AG09309 (cell line): ENCODE data around the gene SOX8.

Source experiments
- DNase-seq: peaks from one replicate; pipeline ENCODE4 v3.0.0-alpha.2; 2010; ENCODE audit warnings: low read depth
- H3K4me3 ChIP-seq: 2 replicates; pipeline ENCODE4 v1.5.1; 2011; ENCODE audit warnings: mild to moderate bottlenecking, low read depth, low read length, moderate library complexity; ENCODE audit not compliant: control insufficient read depth
- TF ChIP-seq, protein P1 (sequence below): IDR thresholded peaks from 2 replicates; pipeline ENCODE4 v1.5.1; 2011; ENCODE audit warnings: mild to moderate bottlenecking, low read depth, low read length, inconsistent platforms; ENCODE audit not compliant: insufficient read depth, control insufficient read depth; ENCODE audit errors: missing control alignments

SOX8 gene

DNA sequence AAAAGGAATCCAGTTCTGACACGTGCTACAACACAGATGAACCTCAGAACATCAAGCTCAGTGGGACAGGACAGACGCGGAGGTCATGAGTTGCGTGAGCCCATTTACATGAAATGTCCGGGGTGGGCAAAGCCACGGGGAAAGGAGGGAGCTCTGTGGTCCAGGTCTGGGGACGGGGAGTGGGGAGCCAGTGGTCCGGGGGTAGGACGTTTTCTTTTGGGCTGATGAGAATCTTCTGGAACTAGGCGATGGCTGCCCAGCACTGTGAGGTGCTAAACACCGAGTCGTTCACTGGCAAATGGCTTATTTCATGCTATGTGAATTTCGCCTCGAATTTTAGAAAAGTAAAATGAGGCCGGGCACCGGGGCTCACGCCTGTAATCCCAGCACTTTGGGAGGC, 8.2 kb upstream of the SOX8 start:
- H3K4me3 ChIP-seq = no peak overlapping the region
- TF ChIP-seq, protein P1, sequence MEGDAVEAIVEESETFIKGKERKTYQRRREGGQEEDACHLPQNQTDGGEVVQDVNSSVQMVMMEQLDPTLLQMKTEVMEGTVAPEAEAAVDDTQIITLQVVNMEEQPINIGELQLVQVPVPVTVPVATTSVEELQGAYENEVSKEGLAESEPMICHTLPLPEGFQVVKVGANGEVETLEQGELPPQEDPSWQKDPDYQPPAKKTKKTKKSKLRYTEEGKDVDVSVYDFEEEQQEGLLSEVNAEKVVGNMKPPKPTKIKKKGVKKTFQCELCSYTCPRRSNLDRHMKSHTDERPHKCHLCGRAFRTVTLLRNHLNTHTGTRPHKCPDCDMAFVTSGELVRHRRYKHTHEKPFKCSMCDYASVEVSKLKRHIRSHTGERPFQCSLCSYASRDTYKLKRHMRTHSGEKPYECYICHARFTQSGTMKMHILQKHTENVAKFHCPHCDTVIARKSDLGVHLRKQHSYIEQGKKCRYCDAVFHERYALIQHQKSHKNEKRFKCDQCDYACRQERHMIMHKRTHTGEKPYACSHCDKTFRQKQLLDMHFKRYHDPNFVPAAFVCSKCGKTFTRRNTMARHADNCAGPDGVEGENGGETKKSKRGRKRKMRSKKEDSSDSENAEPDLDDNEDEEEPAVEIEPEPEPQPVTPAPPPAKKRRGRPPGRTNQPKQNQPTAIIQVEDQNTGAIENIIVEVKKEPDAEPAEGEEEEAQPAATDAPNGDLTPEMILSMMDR = no peak
- no peak for DNase-seq

DNA sequence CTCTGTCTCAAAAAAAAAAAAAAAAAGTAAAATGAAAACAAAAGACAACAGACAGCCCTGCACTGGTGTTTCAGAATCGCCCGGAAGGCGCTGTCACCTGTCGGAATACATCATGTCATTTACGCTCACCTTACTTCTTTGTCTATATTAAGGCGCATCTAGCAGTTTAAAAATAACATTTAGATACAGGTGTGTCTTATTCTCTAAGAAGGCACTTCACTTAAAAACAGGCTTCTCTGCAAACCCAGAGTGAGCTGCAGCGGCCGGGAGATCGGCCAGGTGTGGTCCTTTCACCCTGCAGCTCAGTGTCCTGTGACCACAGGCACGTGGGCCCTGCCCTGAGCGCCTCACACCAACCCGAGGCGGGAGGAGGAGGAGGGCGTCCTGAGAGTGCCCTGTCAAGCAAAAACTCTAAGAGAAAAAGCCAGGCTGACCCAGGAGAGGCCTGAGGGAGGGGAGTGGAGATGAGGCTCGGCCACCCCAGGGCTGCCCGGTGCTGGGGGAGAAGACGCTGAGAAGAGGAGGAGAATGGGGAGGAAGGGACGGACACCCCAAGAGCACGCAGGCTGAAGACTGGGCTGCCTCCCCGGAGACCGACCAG, 7.5 kb upstream of the SOX8 start:
- no peak for DNase-seq
- TF ChIP-seq, protein P1 = no peak
- no peak overlapping the region for H3K4me3 ChIP-seq

DNA sequence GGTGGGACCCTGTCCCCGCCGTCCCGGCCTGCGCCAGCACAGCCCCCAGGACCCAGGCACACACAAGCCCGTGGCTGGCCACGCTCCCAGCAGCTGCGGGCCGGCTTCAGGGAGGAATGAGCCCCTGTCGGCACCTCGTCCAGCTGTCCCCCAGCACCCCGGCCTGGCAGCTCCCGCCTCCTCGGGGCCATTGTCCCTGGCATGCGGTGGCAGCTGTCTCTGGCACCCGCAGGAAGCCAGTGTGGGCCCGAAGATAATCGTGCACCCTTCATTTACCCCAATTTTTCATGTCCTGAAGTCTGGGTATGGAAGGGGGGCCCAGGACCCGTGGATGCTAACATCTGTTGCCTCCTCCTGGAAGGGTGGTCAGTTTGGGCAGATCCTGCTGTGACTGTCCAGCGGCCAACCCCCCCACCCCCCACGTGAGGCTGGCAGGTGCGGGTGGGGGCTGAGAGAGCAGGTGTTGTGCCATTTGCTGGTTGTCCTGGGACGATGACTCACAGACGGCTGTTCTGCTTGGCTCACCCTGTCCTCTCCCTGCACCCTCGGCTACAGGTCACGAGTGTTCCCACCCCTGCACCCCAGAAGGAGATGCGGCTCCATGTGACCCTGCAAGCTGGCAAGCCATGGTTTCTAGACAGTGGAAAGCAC, 6.8 kb upstream of the SOX8 start:
- DNase-seq = no peak
- TF ChIP-seq, protein P1 = no peak
- H3K4me3 ChIP-seq = no peak overlapping the region

DNA sequence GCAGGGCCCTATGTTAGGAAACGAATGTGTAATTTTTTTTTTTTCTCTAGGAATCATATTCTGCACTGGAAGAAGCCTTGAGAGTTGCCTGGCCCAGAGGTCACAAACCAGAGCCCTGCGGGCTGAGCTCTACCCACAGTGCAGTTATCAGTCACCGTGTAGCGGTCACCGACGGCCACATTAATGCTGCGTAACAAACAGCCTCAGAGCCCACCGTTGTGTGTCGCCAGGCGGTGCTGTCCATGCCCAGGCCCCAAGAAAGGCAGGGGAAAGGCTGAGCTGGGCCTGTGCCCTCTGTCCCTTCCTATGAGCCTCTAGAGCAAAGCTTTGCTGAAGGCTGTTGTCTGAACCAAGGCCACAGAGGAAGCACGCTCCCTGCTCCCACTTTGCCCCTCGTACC, 6.3 kb upstream of the SOX8 start:
- no peak for DNase-seq
- H3K4me3 ChIP-seq = no peak overlapping the region
- TF ChIP-seq, protein P1 = no peak

DNA sequence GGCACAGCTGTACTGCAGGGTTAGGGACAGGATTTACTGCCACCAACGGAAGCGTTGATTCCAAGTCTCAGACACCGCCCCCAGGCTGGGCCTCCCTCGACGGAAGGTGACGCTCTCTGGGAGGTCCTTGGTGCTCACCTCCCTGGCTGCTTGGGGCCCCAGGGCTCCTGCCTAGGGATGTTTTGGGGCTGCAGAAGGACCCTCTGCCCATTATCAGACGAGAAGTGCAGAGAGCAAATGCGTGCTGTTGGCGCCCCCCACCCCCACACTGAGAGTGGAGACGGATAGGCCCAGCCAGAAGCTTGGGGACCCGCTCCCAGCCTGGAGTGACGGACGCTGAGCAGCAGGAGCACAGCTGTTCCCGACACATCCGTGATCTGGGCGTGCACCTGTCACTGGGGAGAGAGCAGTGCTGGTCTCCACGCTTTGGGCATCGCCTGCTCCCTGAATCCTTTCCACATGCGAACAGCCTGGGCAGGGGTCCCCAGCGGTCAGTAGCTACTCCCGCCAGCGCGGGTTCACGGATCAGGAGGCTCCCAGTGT, 5.1 kb upstream of the SOX8 start:
- H3K4me3 ChIP-seq = no peak overlapping the region
- no peak for DNase-seq
- TF ChIP-seq, protein P1 = no peak

DNA sequence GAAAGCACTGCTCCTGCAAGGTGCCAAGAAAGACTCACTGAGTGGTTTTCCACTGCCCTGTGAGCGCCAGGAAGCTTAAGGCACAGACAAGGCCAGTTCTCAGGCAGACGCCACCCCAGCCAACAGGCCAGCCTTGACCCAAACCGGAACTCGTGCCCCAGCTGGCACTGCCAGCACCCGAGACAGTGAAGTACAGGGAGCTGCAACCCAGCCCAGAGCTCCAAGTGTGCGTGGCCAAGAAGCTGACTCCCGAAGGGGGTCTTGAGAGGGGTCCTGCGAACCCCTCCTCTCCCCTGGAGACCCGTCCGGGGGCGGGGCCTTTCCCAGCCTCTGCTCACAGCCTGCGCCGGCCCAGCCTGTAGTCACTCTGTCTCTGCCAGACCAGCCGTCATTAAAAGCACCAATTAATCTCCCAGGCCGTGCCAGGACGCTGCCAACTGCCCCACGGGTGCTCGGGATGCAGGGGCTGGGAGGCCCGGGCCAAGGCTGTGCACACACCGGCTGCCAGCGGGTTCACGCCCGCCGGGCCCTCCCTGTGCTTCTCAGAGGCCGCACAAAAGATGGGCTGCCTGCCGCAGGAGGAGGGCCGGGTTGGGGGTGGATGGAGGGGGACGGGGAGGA, 4.4 kb upstream of the SOX8 start:
- TF ChIP-seq, protein P1 = no peak
- H3K4me3 ChIP-seq = no peak overlapping the region
- no peak for DNase-seq
